ENCODE measurements around the gene RSPO4.

Gene RSPO4

GRCh38 chr20:951384-952169, 50.5 kb downstream of the RSPO4 start:
- Mint-ChIP-seq H3K27me3 (peaks cover 58% of the 10 kb centered on the region), H3K9me3 (no peaks in the 10 kb centered on the region), H3K36me3 (ENCODE audit: low read depth) (no peaks in the 10 kb centered on the region), H3K4me3 (no peak overlapping the region), H3K27ac (no peak overlapping the region), H3K4me1 (ENCODE audit: low read depth) (peaks cover 3% of the 10 kb centered on the region)
- no peak for DNase-seq

GRCh38 chr20:949717-950116, 52.4 kb downstream of the RSPO4 start:
- H3K4me3 Mint-ChIP-seq = no peak overlapping the region

GRCh38 chr20:946826-947225, 55.3 kb downstream of the RSPO4 start:
- no peak for DNase-seq

More at GRCh38 chr20:949717-950116, 52.4 kb downstream of the RSPO4 start:
- Mint-ChIP-seq H3K4me1 (ENCODE audit: low read depth) (no peaks in the 10 kb centered on the region), H3K36me3 (ENCODE audit: low read depth) (no peaks in the 10 kb centered on the region), H3K27ac (no peak overlapping the region), H3K27me3 (peaks cover 45% of the 10 kb centered on the region), H3K9me3 (no peaks in the 10 kb centered on the region)
- no peak for DNase-seq

GRCh38 chr20:945841-946240, 56.3 kb downstream of the RSPO4 start:
- DNase-seq = no peak
- peaks cover 19% of the 10 kb centered on the region for H3K27me3 Mint-ChIP-seq
- no peaks in the 10 kb centered on the region for H3K36me3 Mint-ChIP-seq (ENCODE audit: low read depth)
- no peaks in the 10 kb centered on the region for H3K9me3 Mint-ChIP-seq
- H3K4me1 Mint-ChIP-seq (ENCODE audit: low read depth) = no peaks in the 10 kb centered on the region
- H3K4me3 Mint-ChIP-seq = no peak overlapping the region
- no peak overlapping the region for H3K27ac Mint-ChIP-seq

More at GRCh38 chr20:946826-947225, 55.3 kb downstream of the RSPO4 start:
- Mint-ChIP-seq H3K4me1 (ENCODE audit: low read depth) (no peaks in the 10 kb centered on the region), H3K36me3 (ENCODE audit: low read depth) (no peaks in the 10 kb centered on the region), H3K9me3 (no peaks in the 10 kb centered on the region), H3K27ac (no peak overlapping the region), H3K4me3 (no peak overlapping the region), H3K27me3 (peaks cover 25% of the 10 kb centered on the region)

- no peaks in the 10 kb centered on the region for H3K36me3 Mint-ChIP-seq (ENCODE audit: low read depth)
- no peak overlapping the region for H3K4me3 Mint-ChIP-seq
- peaks cover 19% of the 10 kb centered on the region for H3K27me3 Mint-ChIP-seq
- no peaks in the 10 kb centered on the region for H3K9me3 Mint-ChIP-seq
- no peak overlapping the region for H3K27ac Mint-ChIP-seq
- no peaks in the 10 kb centered on the region for H3K4me1 Mint-ChIP-seq (ENCODE audit: low read depth)
- no peak for DNase-seq
Measured at GRCh38 chr20:944774-945410, 57.2 kb downstream of the RSPO4 start.

GRCh38 chr20:944148-944547, 58.0 kb downstream of the RSPO4 start:
- Mint-ChIP-seq H3K9me3 (no peaks in the 10 kb centered on the region), H3K36me3 (ENCODE audit: low read depth) (no peaks in the 10 kb centered on the region), H3K27ac (no peak overlapping the region), H3K4me3 (no peak overlapping the region), H3K4me1 (ENCODE audit: low read depth) (no peaks in the 10 kb centered on the region), H3K27me3 (peaks cover 18% of the 10 kb centered on the region)
- no peak for DNase-seq

GRCh38 chr20:942611-943010, 59.5 kb downstream of the RSPO4 start:
- Mint-ChIP-seq H3K27me3 (peaks cover 8% of the 10 kb centered on the region), H3K4me1 (ENCODE audit: low read depth) (no peaks in the 10 kb centered on the region), H3K36me3 (ENCODE audit: low read depth) (no peaks in the 10 kb centered on the region), H3K27ac (no peak overlapping the region), H3K9me3 (no peaks in the 10 kb centered on the region), H3K4me3 (no peak overlapping the region)
- DNase-seq = no peak

GRCh38 chr20:940926-941325, 61.2 kb downstream of the RSPO4 start:
- no peaks in the 10 kb centered on the region for H3K4me1 Mint-ChIP-seq (ENCODE audit: low read depth)

GRCh38 chr20:939606-940005, 62.5 kb downstream of the RSPO4 start:
- H3K4me3 Mint-ChIP-seq = no peak overlapping the region
- H3K27ac Mint-ChIP-seq = no peak overlapping the region
- no peaks in the 10 kb centered on the region for H3K27me3 Mint-ChIP-seq
- H3K9me3 Mint-ChIP-seq = no peaks in the 10 kb centered on the region
- no peaks in the 10 kb centered on the region for H3K36me3 Mint-ChIP-seq (ENCODE audit: low read depth)
- H3K4me1 Mint-ChIP-seq (ENCODE audit: low read depth) = no peaks in the 10 kb centered on the region
- DNase-seq = no peak

More at GRCh38 chr20:940926-941325, 61.2 kb downstream of the RSPO4 start:
- no peaks in the 10 kb centered on the region for H3K27me3 Mint-ChIP-seq
- H3K27ac Mint-ChIP-seq = no peak overlapping the region
- DNase-seq = no peak
- H3K36me3 Mint-ChIP-seq (ENCODE audit: low read depth) = no peaks in the 10 kb centered on the region
- no peak overlapping the region for H3K4me3 Mint-ChIP-seq
- H3K9me3 Mint-ChIP-seq = no peaks in the 10 kb centered on the region

- H3K27ac Mint-ChIP-seq = no peak overlapping the region
- no peaks in the 10 kb centered on the region for H3K36me3 Mint-ChIP-seq (ENCODE audit: low read depth)
- no peak overlapping the region for H3K4me3 Mint-ChIP-seq
- no peak for DNase-seq
- no peaks in the 10 kb centered on the region for H3K27me3 Mint-ChIP-seq
- no peaks in the 10 kb centered on the region for H3K4me1 Mint-ChIP-seq (ENCODE audit: low read depth)
- H3K9me3 Mint-ChIP-seq = peaks cover 8% of the 10 kb centered on the region
Measured at GRCh38 chr20:934186-934840, 67.8 kb downstream of the RSPO4 start.

- Mint-ChIP-seq H3K9me3 (peaks cover 8% of the 10 kb centered on the region), H3K36me3 (ENCODE audit: low read depth) (no peaks in the 10 kb centered on the region), H3K4me1 (ENCODE audit: low read depth) (no peaks in the 10 kb centered on the region), H3K27me3 (no peaks in the 10 kb centered on the region), H3K27ac (no peak overlapping the region), H3K4me3 (no peak overlapping the region)
- DNase-seq = no peak
Measured at GRCh38 chr20:933029-933428, 69.1 kb downstream of the RSPO4 start.

GRCh38 chr20:931401-931800, 70.7 kb downstream of the RSPO4 start:
- no peak for DNase-seq
- no peak overlapping the region for H3K27ac Mint-ChIP-seq

GRCh38 chr20:926670-927069, 75.4 kb downstream of the RSPO4 start:
- H3K27me3 Mint-ChIP-seq = peaks cover 10% of the 10 kb centered on the region
- no peaks in the 10 kb centered on the region for H3K4me1 Mint-ChIP-seq (ENCODE audit: low read depth)
- H3K9me3 Mint-ChIP-seq = peaks cover 5% of the 10 kb centered on the region
- DNase-seq = no peak
- H3K36me3 Mint-ChIP-seq (ENCODE audit: low read depth) = no peaks in the 10 kb centered on the region
- H3K27ac Mint-ChIP-seq = no peak overlapping the region
- no peak overlapping the region for H3K4me3 Mint-ChIP-seq

More at GRCh38 chr20:931401-931800, 70.7 kb downstream of the RSPO4 start:
- no peak overlapping the region for H3K4me3 Mint-ChIP-seq
- peaks cover 5% of the 10 kb centered on the region for H3K27me3 Mint-ChIP-seq
- no peaks in the 10 kb centered on the region for H3K4me1 Mint-ChIP-seq (ENCODE audit: low read depth)
- H3K36me3 Mint-ChIP-seq (ENCODE audit: low read depth) = no peaks in the 10 kb centered on the region
- peaks cover 8% of the 10 kb centered on the region for H3K9me3 Mint-ChIP-seq

- no peaks in the 10 kb centered on the region for H3K4me1 Mint-ChIP-seq (ENCODE audit: low read depth)
- H3K36me3 Mint-ChIP-seq (ENCODE audit: low read depth) = no peaks in the 10 kb centered on the region
- no peaks in the 10 kb centered on the region for H3K9me3 Mint-ChIP-seq
- H3K27ac Mint-ChIP-seq = no peak overlapping the region
- DNase-seq = no peak
- no peak overlapping the region for H3K4me3 Mint-ChIP-seq
- peaks cover 10% of the 10 kb centered on the region for H3K27me3 Mint-ChIP-seq
Measured at GRCh38 chr20:925516-925915, 76.6 kb downstream of the RSPO4 start.

GRCh38 chr20:924639-925038, 77.5 kb downstream of the RSPO4 start:
- Mint-ChIP-seq H3K27me3 (peaks cover 10% of the 10 kb centered on the region), H3K4me1 (ENCODE audit: low read depth) (no peaks in the 10 kb centered on the region), H3K27ac (no peak overlapping the region), H3K9me3 (no peaks in the 10 kb centered on the region), H3K4me3 (no peak overlapping the region), H3K36me3 (ENCODE audit: low read depth) (no peaks in the 10 kb centered on the region)
- no peak for DNase-seq

Measured in activated T-cell treated with anti-CD3 and anti-CD28 coated beads, Interleukin-2, amount 50 U/mL, for 24 hours (primary cell).